ENCODE measurements around the gene PATL1.

The PATL1 gene

GRCh38 chr11:59600636-59601035, 68.2 kb downstream of the PATL1 start:
- H3K27ac ChIP-seq, result no peak overlapping the region
- TF ChIP-seq CTCF (conservative IDR thresholded peaks at IDR 0.05), result no peak

- no peak for TF ChIP-seq CTCF (conservative IDR thresholded peaks at IDR 0.05)
These were observed 68.6 kb downstream of the PATL1 start for GRCh38 chr11:59600234-59600633.

GRCh38 chr11:59598961-59599360, 69.9 kb downstream of the PATL1 start:
- TF ChIP-seq CTCF (conservative IDR thresholded peaks at IDR 0.05), result no peak
- H3K27ac ChIP-seq, result no peak overlapping the region

More at GRCh38 chr11:59600234-59600633, 68.6 kb downstream of the PATL1 start:
- H3K27ac ChIP-seq, result no peak overlapping the region

Measured in VCaP (cell line).